Measurements from ENCODE around the gene ANTXRL. TPM values are rescaled to one million over a fixed set of nuclear protein-coding genes. Genes with fewer than 3 reads are reported as not detected.

The ANTXRL gene
- polyA plus RNA-seq, 1 of the 3 experiments (the other 2 are of a cell fraction), result not detected

DNA sequence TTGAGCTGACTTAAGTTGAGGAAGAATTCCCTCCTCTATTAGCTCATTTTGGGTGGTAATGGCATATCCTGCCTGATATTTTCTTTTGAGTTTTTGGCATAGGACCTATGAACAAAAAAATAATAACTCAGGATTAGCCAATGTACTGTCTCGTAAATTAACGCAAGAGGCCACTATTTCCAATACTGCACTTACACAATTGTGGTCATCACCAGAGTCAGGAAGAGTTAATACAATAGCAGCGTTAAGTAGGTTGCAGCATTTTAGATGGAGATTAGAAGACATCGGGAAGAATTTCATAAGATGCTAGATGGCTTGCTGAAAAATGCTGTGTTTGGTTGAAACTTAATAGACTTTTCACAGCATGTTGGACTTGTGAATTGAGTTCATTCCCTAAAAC lies 36.4 kb downstream of the ANTXRL start (continued):
- no peak for TF ChIP-seq RAD21 (IDR thresholded peaks at IDR 0.05; ENCODE audit: low read length)
- TF ChIP-seq NFIC (IDR thresholded peaks at IDR 0.05; ENCODE audit: borderline replicate concordance), result no peak
- TF ChIP-seq FOSL2 (IDR thresholded peaks at IDR 0.05; ENCODE audit: borderline replicate concordance, low read depth), result no peak

DNA sequence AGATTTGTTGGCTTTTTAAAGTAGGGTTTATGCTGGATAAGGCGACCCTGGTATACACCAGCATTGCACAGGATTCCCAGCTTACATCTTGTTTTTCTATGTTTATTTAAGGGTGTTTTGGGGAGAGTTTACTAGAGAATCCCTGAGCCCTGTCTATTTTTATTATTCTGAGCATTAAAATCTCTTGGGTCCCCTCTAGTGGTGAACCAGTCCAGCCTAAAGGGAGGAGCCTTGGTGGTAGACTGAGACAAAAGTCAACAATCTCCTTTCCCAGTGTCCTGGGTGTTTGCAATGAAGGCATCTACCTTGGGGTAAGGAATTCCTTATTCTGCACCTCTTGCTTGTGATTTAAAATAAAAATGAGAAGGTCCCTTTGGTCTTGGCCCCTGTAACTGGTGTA lies 38.2 kb downstream of the ANTXRL start:
- POLR2A ChIA-PET, result no interaction called here
- Histone ChIP-seq H3K4me1 (ENCODE audit: control insufficient read depth in 1 of 2, insufficient read depth in 2 of 2, low read depth in 1 of 2, low read length in 1 of 2) (no peaks in the 10 kb centered on the region), H3K36me3 (replicated peaks in 1 of 2; ENCODE audit: control insufficient read depth in 1 of 2, insufficient read depth in 2 of 2, low read length in 1 of 2) (no peaks in the 10 kb centered on the region), H4K20me1 (ENCODE audit: insufficient read depth) (no peaks in the 10 kb centered on the region), H3F3A (replicated peaks; ENCODE audit: insufficient read depth) (no peaks in the 10 kb centered on the region), H3K9me3 (no peaks in the 10 kb centered on the region), H3K27me3 (ENCODE audit: insufficient read depth) (no peaks in the 10 kb centered on the region), H3K4me3 (ENCODE audit: low read depth in 2 of 2, low read length in 1 of 2) (no peak overlapping the region), H3K79me2 (ENCODE audit: insufficient read depth) (no peaks in the 10 kb centered on the region), H3K9me2 (no peaks in the 10 kb centered on the region), H3K4me2 (no peak overlapping the region), H3K9ac (no peak overlapping the region), H3K27ac (ENCODE audit: low read depth in 2 of 2, low read length in 1 of 2) (no peak overlapping the region), H2AFZ (ENCODE audit: low read depth) (no peak overlapping the region)
- WGBS (ENCODE audit: low lambda C conversion rate), result 63% methylated on average over 1 of the region's 1 CpG
- CTCF ChIA-PET, result interaction anchor here (1.0 to 1.6 kb wide), 5 partner anchors 9 to 104 kb away, joined by 3 to 10 read pairs (median 4); no protein-coding TSS in a partner anchor
- no peak for DNase-seq
- TF ChIP-seq GATA2 (CRISPR knock-in tag; IDR thresholded peaks at IDR 0.05) (no peak), RFX5 (IDR thresholded peaks at IDR 0.05; ENCODE audit: low read length) (no peak), RAD21 (IDR thresholded peaks at IDR 0.05; ENCODE audit: low read length) (peak; percentile 13; the same call in 1 of the 2 replicates), ELF1 (IDR thresholded peaks at IDR 0.05) (no peak), TCF12 (IDR thresholded peaks at IDR 0.05) (no peak), EP300 (IDR thresholded peaks at IDR 0.05; ENCODE audit: borderline replicate concordance in 1 of 2, low read depth in 1 of 2, low read length in 1 of 2) (no peak), FOXJ3 (CRISPR knock-in tag; IDR thresholded peaks at IDR 0.05) (no peak), SIN3A (IDR thresholded peaks at IDR 0.05; ENCODE audit: borderline replicate concordance, low read depth, low read length) (no peak), EZH2phosphoT487 (IDR thresholded peaks at IDR 0.05; ENCODE audit: borderline replicate concordance, low read depth) (no peak), NRF1 (IDR thresholded peaks at IDR 0.05; ENCODE audit: low read depth, low read length) (no peak), MEF2A (IDR thresholded peaks at IDR 0.05; ENCODE audit: borderline replicate concordance, low read depth) (no peak), SMC3 (IDR thresholded peaks at IDR 0.05; ENCODE audit: low read depth, low read length) (peak; percentile 14; the same call in 1 of the 2 replicates), YY1 (IDR thresholded peaks at IDR 0.05; ENCODE audit: low read depth) (no peak), FOSL2 (IDR thresholded peaks at IDR 0.05; ENCODE audit: borderline replicate concordance, low read depth) (no peak), NFIC (IDR thresholded peaks at IDR 0.05; ENCODE audit: borderline replicate concordance) (no peak), FOXM1 (IDR thresholded peaks at IDR 0.05; ENCODE audit: low read depth) (no peak)
- TF ChIP-seq, protein P1, sequence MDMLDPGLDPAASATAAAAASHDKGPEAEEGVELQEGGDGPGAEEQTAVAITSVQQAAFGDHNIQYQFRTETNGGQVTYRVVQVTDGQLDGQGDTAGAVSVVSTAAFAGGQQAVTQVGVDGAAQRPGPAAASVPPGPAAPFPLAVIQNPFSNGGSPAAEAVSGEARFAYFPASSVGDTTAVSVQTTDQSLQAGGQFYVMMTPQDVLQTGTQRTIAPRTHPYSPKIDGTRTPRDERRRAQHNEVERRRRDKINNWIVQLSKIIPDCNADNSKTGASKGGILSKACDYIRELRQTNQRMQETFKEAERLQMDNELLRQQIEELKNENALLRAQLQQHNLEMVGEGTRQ (IDR thresholded peaks at IDR 0.05; ENCODE audit: borderline replicate concordance, low read depth, low read length), result no peak
- TF ChIP-seq, protein P2, sequence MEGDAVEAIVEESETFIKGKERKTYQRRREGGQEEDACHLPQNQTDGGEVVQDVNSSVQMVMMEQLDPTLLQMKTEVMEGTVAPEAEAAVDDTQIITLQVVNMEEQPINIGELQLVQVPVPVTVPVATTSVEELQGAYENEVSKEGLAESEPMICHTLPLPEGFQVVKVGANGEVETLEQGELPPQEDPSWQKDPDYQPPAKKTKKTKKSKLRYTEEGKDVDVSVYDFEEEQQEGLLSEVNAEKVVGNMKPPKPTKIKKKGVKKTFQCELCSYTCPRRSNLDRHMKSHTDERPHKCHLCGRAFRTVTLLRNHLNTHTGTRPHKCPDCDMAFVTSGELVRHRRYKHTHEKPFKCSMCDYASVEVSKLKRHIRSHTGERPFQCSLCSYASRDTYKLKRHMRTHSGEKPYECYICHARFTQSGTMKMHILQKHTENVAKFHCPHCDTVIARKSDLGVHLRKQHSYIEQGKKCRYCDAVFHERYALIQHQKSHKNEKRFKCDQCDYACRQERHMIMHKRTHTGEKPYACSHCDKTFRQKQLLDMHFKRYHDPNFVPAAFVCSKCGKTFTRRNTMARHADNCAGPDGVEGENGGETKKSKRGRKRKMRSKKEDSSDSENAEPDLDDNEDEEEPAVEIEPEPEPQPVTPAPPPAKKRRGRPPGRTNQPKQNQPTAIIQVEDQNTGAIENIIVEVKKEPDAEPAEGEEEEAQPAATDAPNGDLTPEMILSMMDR (IDR thresholded peaks at IDR 0.05), result peak; percentile 29; the same call in 1 of the 2 replicates
- TF ChIP-seq, protein P3, sequence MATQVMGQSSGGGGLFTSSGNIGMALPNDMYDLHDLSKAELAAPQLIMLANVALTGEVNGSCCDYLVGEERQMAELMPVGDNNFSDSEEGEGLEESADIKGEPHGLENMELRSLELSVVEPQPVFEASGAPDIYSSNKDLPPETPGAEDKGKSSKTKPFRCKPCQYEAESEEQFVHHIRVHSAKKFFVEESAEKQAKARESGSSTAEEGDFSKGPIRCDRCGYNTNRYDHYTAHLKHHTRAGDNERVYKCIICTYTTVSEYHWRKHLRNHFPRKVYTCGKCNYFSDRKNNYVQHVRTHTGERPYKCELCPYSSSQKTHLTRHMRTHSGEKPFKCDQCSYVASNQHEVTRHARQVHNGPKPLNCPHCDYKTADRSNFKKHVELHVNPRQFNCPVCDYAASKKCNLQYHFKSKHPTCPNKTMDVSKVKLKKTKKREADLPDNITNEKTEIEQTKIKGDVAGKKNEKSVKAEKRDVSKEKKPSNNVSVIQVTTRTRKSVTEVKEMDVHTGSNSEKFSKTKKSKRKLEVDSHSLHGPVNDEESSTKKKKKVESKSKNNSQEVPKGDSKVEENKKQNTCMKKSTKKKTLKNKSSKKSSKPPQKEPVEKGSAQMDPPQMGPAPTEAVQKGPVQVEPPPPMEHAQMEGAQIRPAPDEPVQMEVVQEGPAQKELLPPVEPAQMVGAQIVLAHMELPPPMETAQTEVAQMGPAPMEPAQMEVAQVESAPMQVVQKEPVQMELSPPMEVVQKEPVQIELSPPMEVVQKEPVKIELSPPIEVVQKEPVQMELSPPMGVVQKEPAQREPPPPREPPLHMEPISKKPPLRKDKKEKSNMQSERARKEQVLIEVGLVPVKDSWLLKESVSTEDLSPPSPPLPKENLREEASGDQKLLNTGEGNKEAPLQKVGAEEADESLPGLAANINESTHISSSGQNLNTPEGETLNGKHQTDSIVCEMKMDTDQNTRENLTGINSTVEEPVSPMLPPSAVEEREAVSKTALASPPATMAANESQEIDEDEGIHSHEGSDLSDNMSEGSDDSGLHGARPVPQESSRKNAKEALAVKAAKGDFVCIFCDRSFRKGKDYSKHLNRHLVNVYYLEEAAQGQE (IDR thresholded peaks at IDR 0.05; ENCODE audit: low read depth, low read length), result no peak
- TF ChIP-seq, protein P4, sequence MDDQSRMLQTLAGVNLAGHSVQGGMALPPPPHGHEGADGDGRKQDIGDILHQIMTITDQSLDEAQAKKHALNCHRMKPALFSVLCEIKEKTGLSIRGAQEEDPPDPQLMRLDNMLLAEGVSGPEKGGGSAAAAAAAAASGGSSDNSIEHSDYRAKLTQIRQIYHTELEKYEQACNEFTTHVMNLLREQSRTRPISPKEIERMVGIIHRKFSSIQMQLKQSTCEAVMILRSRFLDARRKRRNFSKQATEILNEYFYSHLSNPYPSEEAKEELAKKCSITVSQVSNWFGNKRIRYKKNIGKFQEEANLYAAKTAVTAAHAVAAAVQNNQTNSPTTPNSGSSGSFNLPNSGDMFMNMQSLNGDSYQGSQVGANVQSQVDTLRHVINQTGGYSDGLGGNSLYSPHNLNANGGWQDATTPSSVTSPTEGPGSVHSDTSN (IDR thresholded peaks at IDR 0.05), result no peak
- TF ChIP-seq, protein P5, sequence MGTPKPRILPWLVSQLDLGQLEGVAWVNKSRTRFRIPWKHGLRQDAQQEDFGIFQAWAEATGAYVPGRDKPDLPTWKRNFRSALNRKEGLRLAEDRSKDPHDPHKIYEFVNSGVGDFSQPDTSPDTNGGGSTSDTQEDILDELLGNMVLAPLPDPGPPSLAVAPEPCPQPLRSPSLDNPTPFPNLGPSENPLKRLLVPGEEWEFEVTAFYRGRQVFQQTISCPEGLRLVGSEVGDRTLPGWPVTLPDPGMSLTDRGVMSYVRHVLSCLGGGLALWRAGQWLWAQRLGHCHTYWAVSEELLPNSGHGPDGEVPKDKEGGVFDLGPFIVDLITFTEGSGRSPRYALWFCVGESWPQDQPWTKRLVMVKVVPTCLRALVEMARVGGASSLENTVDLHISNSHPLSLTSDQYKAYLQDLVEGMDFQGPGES (IDR thresholded peaks at IDR 0.05; ENCODE audit: low read depth, low read length), result no peak
- TF ChIP-seq, protein P6, sequence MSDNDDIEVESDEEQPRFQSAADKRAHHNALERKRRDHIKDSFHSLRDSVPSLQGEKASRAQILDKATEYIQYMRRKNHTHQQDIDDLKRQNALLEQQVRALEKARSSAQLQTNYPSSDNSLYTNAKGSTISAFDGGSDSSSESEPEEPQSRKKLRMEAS (IDR thresholded peaks at IDR 0.05; ENCODE audit: low read depth), result no peak
- TF ChIP-seq, protein P7, sequence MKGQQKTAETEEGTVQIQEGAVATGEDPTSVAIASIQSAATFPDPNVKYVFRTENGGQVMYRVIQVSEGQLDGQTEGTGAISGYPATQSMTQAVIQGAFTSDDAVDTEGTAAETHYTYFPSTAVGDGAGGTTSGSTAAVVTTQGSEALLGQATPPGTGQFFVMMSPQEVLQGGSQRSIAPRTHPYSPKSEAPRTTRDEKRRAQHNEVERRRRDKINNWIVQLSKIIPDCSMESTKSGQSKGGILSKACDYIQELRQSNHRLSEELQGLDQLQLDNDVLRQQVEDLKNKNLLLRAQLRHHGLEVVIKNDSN (IDR thresholded peaks at IDR 0.05; ENCODE audit: borderline replicate concordance, low read depth), result no peak
